Measurements from ENCODE around the gene INPP5A.

The INPP5A gene

GRCh38 chr10:132516771-132517725 is 20.5 kb upstream of the INPP5A start:
- no peak for FAIRE-seq

GRCh38 chr10:132517951-132518521 is 19.6 kb upstream of the INPP5A start:
- DNase-seq (ENCODE audit: extremely low spot score, insufficient read length, low read depth) (no peak), FAIRE-seq (no peak)

More at GRCh38 chr10:132516771-132517725, 20.5 kb upstream of the INPP5A start:
- no peak for DNase-seq (ENCODE audit: extremely low spot score, insufficient read length, low read depth)

GRCh38 chr10:132518572-132519381 is 18.8 kb upstream of the INPP5A start:
- FAIRE-seq (no peak), DNase-seq (ENCODE audit: extremely low spot score, insufficient read length, low read depth) (no peak)

GRCh38 chr10:132519382-132520176 is 18.0 kb upstream of the INPP5A start:
- no peak for FAIRE-seq
- no peak for DNase-seq (ENCODE audit: extremely low spot score, insufficient read length, low read depth)

GRCh38 chr10:132520177-132520811 is 17.3 kb upstream of the INPP5A start:
- FAIRE-seq (no peak), DNase-seq (ENCODE audit: extremely low spot score, insufficient read length, low read depth) (no peak)

- DNase-seq (ENCODE audit: extremely low spot score, insufficient read length, low read depth) (no peak), FAIRE-seq (no peak)
Measured at GRCh38 chr10:132521041-132521465, 16.5 kb upstream of the INPP5A start.

- DNase-seq (ENCODE audit: extremely low spot score, insufficient read length, low read depth) (no peak), FAIRE-seq (no peak)
Measured at GRCh38 chr10:132521466-132522102, 16.0 kb upstream of the INPP5A start.

- no peak for DNase-seq (ENCODE audit: extremely low spot score, insufficient read length, low read depth)
- no peak for FAIRE-seq
Measured at GRCh38 chr10:132522521-132523411, 14.8 kb upstream of the INPP5A start.

GRCh38 chr10:132523561-132524442 is 13.8 kb upstream of the INPP5A start:
- no peak for FAIRE-seq

GRCh38 chr10:132524443-132525285 is 12.9 kb upstream of the INPP5A start:
- FAIRE-seq (no peak), DNase-seq (ENCODE audit: extremely low spot score, insufficient read length, low read depth) (no peak)

More at GRCh38 chr10:132523561-132524442, 13.8 kb upstream of the INPP5A start:
- no peak for DNase-seq (ENCODE audit: extremely low spot score, insufficient read length, low read depth)

- FAIRE-seq (no peak), DNase-seq (ENCODE audit: extremely low spot score, insufficient read length, low read depth) (no peak)
Measured at GRCh38 chr10:132526676-132527075, 10.9 kb upstream of the INPP5A start.

GRCh38 chr10:132527339-132528063 is 10.1 kb upstream of the INPP5A start:
- FAIRE-seq (no peak), DNase-seq (ENCODE audit: extremely low spot score, insufficient read length, low read depth) (no peak)

- FAIRE-seq (no peak), DNase-seq (ENCODE audit: extremely low spot score, insufficient read length, low read depth) (no peak)
Measured at GRCh38 chr10:132528064-132528691, 9.4 kb upstream of the INPP5A start.

GRCh38 chr10:132532179-132532578 is 5.4 kb upstream of the INPP5A start:
- no peak for FAIRE-seq
- DNase-seq (ENCODE audit: extremely low spot score, insufficient read length, low read depth) = no peak

Data from GM18507 (cell line).